Measurements from ENCODE around the gene CLK1. TPM values are rescaled to one million over a fixed set of nuclear protein-coding genes. Genes with fewer than 3 reads are reported as not detected.

CLK1 gene
- total RNA-seq, 4 donors from 2014 or later: 173 to 302 (median 275) TPM

DNA sequence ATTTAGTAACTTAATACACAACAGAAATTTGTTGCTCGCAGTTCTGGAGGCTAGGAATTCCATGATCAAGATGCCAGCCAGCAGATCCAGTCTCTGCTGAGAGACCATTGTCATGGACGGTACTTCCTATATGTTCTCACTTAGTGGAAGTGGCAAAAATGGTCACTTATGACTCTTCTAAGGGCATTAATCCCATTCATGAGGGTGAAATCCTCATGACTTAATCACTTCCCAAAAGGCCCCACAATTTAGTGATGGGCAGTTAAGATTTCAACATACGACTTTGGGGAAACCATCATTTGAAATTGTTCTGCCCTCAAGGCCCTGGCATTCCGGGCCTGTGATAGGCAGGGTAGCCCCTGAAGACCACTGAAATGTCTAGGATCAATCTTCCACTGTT lies 29.8 kb downstream of the CLK1 start:
- TF ChIP-seq CTCF (IDR thresholded peaks at IDR 0.05; ENCODE audit: low read depth): no peak

- TF ChIP-seq CTCF (IDR thresholded peaks at IDR 0.05; ENCODE audit: low read depth): no peak
Measured at GRCh38 chr2:200829258-200829655, 35.2 kb downstream of the CLK1 start.

DNA sequence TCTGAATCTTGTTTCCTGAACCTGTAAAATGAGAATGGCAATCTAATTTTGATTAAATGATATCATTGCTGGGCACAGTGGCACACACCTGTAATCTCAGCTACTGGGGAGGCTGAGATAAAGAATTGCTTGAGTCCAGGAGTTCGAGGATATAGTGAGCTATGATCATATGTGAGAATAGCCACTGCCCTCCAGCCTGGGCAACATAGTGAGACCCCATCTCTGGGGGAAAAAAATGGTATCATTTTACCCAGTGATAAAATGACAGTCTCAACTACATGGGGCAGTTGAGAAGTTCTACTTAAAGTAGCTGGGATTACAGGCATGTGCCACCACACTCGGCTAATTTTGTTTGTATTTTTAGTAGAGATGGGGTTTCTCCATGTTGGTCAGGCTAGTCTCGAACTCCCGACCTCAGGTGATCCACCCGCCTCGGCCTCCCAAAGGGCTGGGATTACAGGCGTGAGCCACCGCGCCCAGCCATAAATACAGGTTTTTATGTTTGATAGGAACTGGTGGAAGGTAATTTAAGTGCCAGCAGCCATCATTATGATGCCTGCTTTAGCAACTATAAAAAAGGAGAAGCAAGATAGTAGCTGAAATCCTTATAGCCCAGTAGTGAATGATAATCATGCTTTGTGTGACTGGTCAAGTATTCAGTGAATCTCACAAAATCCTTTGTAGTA lies 35.7 kb downstream of the CLK1 start:
- TF ChIP-seq CTCF (IDR thresholded peaks at IDR 0.05; ENCODE audit: low read depth): no peak

DNA sequence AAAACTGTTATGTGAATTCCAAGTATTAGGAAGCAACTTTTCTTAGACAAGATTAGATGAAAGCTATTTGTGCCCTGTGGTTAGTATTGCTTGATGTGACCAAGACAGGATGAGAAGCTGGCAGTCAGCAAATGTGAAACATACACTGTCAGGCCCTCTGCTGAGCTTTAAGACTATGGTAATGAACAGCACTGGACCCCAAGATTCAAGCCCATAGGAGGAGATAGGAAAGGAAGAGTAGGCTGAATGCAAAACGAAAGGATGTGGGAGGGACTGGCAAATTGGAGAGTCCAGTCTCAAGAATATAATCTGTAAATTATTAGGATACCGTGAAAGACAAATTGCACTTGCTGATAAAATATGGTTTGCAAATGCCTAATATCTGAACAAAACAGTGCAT lies 36.4 kb downstream of the CLK1 start:
- TF ChIP-seq CTCF (IDR thresholded peaks at IDR 0.05; ENCODE audit: low read depth): no peak

- no peak for TF ChIP-seq CTCF (IDR thresholded peaks at IDR 0.05; ENCODE audit: low read depth)
Measured at GRCh38 chr2:200821686-200822245, 42.7 kb downstream of the CLK1 start.

DNA sequence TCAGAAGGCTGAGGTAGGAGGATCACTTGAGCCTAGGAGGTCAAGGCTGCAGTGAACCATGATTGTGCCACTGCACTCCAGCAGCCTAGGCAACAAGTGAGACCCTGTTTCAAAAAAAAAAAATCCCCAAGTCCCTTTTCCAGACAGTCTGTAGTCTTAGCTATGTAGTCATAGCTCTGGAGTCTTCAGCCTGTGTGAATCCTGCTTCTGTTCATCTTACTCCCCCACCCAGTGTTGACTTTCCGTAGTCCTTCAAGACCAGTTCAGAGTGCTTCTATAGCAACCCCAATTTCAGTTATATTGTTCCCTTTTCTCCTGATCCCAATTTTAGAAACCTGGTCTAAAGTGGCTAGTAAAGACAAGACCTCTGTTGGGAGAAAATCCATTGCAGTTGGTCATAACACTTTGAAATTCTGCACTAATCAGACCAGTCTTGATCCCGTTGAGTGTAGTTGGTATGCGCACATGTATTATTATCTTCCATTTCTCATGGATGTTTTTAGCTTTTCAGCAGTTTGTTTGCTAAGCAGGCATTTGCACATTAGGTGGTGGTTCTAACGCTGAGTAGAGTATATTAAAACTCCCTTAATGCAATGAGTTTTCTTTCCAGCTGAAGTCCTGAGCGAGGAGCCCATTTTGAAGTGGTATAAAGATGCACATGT lies 43.8 kb downstream of the CLK1 start:
- TF ChIP-seq CTCF (IDR thresholded peaks at IDR 0.05; ENCODE audit: low read depth): no peak

GRCh38 chr2:200814917-200815316 lies 49.5 kb downstream of the CLK1 start:
- TF ChIP-seq CTCF (IDR thresholded peaks at IDR 0.05; ENCODE audit: low read depth): no peak

Data from subcutaneous adipose tissue (tissue), 4 donors.